Stimulated activated CD4-positive, alpha-beta T cell treated with anti-CD3 and anti-CD28 coated beads, Interleukin-4, amount 100 ng/mL, for 1 hour (primary cell): ENCODE measurements around the gene NUP214.
"Not testable (repeated sequence)": the region's sequence is repeated elsewhere in the genome, so short reads cannot be mapped to it uniquely, and the experiment has no call there.

Experiments
- DNase-seq: peaks from one replicate; pipeline ENCODE4 v3.0.0-alpha.2; 2020

The NUP214 gene

DNA sequence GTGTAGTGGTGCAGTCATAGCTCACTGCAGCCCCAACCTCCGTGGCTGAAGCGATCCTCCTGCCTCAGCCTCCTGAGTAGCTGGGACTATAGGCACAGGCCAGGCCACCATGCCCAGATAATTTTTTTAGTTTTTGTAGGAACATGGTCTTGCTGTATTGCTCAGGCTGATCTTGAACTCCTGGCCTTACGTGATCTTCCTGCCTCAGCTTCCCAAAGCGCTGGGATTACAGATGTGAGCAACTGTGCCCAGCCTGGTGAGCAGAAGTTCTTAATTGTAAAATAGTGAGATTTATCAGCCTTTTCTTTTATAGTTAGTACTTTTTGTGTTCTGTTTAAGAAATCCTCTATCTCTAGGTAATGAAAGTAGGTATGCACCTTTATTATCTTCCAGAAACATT lies 42.5 kb downstream of the NUP214 start:
- no peak for DNase-seq

DNA sequence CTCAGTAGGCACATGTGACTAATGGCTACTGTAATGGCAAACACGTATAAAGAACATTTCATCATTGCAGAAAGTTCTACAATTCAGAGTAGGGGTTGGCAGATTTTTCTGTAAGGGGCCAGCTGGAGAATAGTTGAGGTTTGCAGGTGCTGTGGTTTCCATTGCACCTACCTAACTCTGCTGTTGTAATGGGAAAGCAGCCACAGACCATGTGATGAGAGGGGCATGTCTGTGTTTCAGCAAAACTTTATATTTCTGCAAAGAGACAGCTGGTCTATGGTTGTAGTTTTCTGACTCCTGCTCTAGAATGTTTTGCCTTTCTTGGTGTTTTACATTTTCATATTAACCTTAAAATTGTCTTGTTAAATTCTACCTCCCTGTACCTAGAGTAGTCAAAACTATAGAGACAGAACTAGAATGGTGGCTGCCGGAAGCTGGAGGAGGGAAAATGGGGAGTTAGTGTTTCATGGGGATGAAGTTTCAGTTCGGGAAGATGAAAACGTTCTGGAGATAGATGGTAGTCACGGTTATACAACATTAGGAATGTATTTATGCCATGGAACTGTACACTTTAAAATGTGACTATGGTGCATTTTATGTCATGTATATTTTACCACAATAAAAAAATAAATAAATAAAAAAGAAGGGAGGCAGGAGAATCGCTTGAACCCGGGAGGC lies 44.3 kb downstream of the NUP214 start:
- no peak for DNase-seq

DNA sequence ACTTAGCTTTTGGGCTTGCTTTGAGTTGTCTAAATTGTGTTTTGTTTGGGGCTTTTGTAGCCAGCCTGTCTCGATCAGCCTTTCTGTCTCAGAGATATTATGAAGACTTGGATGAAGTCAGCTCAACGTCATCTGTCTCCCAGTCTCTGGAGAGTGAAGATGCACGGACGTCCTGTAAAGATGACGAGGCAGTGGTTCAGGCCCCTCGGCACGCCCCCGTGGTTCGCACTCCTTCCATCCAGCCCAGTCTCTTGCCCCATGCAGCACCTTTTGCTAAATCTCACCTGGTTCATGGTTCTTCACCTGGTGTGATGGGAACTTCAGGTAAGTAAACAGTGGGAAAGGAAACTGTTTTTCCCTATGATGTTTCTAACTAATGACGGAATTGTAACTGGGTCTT lies 48.6 kb downstream of the NUP214 start:
- no peak for DNase-seq

DNA sequence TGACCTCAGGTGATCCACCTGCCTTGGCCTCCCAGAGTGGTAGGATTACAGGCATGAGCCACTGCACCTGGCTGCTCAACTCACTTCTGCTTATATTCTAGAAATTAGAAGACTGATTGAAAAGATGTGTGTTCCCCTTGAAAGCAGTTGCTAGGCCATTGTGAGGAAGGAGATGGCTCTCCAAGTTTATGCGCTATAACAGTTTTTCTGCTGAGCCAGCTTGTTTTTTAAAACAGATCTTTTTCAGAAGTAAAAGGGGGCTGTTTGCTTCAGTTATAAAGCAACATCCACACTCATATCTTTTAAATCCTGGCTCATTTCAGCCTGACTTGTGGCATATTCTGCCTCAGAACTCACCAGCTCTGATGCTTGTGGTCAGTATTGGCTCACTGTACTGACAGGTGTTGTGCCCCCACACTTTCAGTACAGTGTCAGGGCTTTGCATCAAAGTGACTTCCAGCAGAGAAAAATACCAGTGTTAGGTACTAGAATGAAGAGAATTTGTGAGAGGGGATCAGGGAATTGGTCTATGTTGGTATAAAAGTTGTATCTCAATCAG lies 49.4 kb downstream of the NUP214 start:
- DNase-seq: no peak

DNA sequence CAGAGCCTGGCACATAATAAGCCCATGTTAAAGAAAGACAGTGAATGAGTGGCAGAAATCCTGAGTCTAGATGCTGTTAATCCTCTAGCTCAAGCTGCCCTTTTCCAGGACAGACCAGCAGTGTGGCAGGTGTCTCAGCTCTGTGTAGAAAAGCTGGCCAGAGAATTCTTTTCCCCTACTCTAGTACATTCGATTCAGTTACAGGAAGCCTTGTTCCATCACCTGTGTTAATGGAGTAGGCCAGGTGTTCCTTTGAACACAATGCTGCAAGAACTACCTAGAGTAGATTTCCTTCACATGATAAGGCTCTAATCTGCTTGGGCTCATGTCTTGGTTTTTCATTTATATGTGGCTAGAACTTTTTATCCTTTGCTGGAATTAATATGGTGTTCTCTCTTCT lies 52.5 kb downstream of the NUP214 start:
- no peak for DNase-seq

DNA sequence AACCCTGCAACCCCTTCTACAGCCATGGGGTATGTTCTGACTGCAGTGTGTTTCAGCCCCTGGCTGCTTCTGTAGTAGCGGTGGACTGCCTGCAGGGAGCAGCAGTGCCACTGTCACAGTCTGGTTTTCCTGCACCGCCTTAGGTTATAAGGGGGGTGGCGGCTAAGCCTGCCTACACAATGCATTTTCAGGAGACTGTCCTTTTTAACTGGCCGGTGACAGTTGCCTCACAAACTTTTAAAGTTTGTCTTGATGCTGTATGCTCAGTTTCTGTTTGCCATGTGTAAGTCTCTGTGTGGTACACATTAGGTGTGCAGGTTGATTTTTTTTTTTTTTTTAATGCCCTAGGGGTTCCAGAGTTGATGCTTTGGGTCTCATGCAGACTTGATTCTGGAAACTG lies 53.0 kb downstream of the NUP214 start:
- DNase-seq: peak; percentile 74

DNA sequence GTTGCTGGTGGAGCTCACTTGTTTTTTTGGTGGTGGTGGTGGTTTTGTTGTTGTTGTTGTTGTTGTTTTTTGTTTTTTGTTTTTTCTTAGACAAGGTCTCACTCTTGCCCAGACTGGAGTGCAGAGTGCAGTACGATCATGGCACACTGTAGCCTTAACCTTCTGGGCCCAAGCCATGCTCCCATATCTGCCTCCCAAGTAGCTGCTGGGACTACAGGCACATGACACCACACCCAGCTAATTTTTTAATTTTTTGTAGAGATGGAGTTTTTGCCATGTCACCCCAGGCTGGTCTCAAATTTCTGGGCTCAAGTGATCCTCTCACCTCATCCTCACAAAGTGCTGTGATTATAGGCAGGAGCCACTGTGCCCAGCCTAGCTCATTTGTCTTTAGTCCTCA lies 53.5 kb downstream of the NUP214 start:
- DNase-seq: no peak

DNA sequence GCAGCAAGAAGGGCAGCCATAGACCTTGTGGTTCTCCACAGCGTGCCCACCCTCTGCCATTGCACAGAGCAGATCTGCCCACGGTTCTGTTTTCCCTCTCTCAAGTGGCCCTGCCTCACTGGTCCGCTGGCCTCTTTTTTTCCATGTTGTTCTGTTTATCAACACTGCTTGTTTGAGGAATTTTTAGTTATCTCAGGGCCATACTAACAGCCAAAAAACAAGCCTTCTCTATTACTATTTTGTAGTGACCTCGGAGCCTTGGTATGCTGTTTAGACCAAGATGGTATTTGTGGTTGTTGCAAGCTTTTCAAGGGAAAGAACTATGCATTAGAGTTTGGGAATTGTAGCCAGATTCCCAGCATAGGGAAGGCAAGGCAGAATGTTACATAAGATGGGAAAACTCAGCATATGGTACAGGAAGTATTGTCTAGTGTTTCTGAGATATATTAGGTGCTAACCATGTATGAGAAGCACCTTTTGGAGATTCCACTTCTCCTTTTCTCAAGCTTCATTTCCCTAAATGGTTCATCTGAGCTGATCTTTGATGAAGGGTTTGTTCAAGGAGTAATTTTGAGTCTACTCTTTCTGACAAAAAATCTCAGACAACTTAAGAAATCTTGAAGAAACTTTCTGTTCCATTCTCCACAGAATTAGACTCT lies 54.3 kb downstream of the NUP214 start:
- DNase-seq: no peak

DNA sequence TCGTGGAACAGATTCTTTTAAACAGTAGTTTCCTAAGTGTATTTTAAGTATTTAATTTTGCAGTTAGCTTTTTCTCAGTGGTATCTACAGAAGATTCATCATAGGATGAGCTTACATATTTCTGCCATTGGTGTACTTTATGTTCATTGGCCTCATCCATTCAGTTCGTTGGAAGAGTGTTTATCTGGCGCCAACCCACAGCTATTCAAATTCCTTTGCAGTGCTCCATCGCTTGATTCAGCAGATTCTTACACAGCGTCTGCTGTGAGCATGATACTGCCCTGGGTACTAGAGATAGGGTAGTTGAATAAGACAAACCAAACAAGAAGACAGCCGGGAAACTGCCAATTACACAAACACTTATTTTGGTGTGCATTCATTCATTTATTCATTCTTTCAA lies 55.1 kb downstream of the NUP214 start:
- no peak for DNase-seq

DNA sequence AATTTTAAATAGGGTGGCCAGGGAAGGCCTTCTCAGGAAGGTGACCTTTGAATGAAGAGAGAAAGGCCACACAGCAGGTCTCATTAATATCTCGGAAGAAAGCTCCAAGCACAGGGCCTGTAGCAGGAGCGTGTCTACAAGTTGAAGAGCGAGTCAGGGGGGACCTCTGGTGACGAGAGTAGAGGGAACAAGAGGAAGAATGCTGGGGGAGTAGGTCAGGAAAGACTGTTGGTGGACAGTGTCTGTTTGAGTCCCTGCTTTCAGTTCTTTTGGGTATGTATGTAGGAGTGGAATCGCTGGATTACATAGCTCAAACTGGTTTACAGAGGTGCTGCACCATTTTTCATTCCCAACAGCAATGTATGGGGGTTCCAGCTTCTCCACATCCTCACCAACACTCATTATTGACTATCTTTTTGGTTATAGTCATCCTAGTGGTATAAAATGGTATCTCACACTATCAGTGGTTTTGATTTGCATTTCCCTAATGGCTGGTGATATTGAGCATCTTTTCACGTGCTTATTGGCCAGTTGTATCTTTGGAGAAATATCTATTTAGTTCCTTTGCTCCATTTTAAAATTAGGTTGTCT lies 55.8 kb downstream of the NUP214 start:
- no peak for DNase-seq

DNA sequence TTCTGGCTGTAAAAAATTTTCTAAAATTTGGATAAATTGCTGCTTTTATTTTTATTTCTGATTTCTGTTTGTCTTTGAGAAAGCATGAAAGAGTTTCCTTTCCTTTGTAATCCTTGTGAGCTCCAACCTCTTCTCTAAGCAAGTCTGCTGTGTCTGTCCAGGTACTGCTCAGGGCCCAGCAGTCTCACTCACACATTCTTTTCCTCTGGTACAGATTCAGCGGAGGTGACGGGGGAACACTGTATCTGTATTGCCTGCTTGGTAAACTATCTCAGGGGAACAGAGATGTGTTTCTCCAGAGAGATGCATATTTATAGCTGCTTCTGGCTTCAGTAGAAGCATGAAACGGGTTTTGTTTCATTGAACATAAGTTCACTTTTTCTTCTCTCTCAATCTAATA lies 60.5 kb downstream of the NUP214 start:
- DNase-seq: no peak

DNA sequence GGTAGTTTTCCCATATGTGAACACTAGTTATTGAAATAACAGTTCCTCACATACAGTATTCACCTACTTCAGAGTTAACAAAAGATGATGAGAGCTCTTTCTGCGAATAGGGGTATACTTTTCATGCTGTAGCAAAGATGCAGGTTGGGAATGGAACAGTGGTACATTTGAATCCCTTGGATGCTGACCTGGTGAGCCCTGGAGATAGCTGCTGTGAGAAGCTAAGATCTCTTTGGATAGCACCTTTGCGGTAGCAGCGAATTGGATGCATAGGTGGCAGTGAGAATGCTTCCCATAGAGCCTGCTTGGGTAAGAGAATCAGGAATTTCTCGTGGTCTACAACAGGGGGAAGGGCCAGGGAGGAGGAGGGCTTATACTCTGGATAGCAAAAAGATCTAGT lies 61.2 kb downstream of the NUP214 start:
- no peak for DNase-seq

DNA sequence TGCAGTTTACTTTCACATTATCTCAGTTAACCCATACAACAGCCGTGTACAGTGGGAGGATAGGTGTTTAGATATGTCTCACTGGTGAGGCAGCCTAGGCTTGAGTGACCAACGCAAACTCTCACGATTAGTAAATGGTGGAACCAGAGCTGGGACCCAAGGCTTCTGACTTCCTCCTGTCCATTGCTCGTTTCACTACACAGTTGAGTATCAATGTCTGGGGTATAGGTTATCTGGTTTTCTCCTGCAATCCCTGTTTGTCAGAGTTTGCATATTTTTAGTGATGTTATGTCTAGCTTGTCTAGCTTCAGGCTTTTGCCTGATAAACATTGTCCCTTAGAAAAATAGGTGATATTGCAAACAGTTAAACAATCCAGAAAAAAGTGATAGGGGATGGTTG lies 62.6 kb downstream of the NUP214 start:
- DNase-seq: no peak

DNA sequence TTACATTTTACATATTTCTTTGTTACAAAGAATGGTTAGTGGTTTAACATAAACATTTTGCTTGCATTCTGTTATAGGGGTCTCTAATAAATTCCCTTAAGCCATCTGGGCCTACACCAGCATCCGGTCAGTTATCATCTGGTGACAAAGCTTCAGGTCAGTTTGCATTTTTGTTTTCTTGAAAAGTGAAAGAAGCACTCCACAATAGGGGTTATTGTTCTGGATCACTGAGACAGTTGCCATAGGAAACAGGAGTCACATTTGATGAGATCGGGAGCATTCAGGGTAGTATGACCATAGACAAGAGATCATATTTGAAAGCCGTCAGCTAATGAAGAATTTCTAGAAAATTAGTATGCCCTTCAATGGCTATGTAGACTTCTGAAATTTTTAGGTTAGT lies 63.6 kb downstream of the NUP214 start:
- DNase-seq: no peak

DNA sequence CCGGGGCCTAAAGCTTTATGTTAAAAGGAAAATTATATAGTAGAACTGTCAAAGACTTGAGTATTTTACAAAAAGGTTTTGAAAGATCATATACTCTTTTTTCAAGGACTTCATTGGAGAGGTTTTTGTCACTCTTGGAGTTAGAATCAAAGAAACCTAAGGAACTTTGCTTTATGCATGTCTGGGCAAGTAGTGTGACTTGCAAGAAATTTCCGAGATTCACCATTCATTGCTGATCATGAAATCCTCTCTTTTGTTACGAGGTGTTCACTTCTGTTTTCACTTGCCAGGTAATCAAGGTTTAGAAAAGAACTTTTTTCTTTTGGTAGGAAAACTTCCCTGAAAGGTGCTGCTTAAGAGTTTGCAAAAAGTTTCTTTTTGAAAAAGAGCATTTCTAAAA lies 64.8 kb downstream of the NUP214 start:
- DNase-seq: no peak

DNA sequence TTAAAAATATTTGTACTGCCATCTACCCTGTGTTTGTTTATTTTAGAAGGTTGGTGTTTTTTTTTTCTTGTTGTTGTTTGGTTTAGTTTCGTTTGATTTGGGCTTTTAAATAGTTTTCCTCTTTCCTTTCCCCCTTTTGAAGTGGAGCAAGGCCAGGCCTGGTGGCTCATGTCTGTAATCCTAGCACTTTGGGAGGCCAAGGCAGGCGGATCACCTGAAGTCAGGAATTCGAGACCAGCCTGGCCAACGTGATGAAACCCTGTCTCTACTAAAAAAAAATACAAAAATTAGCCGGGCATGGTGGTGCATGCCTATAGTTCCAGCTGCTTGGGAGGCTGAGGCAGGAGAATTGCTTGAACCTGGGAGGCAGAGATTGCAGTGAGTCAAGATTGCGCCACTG lies 65.6 kb downstream of the NUP214 start:
- DNase-seq: not testable (repeated sequence)

DNA sequence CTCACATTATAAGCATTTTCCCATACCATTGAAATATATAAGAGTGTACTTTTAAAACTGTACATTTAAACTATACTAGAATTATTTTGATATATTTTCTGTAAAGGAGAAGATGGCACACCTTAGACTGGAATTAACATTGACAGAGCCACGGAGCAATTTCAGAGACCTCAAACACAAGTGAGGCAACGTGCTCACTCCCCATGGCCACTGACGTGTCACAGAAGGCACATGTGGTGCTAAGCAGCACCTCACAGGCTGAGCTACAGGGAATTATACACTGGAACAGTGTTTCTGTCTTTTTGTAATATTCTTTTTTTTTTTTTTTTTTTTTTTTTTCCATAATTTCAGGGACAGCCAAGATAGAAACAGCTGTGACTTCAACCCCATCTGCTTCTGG lies 66.5 kb downstream of the NUP214 start:
- no peak for DNase-seq

DNA sequence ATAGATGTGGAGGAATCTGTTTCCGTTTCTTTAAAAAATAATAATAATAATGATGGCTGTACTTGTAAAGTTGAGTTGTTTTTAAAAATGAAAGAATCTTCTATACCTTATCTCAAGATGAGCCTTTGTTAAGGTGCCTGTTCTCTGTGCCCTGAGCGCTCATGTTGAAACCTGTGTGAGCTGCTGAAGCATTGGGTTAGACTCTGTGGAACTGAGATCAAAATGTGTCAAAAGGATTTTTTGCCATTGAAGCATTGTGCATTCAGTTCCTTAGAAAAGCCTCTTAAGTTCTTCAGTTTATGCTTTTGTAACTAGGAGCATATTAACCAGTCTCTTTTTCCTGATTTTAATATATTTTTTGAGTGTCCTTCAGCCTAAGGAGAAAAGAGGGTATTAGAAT lies 67.7 kb downstream of the NUP214 start:
- DNase-seq: no peak

DNA sequence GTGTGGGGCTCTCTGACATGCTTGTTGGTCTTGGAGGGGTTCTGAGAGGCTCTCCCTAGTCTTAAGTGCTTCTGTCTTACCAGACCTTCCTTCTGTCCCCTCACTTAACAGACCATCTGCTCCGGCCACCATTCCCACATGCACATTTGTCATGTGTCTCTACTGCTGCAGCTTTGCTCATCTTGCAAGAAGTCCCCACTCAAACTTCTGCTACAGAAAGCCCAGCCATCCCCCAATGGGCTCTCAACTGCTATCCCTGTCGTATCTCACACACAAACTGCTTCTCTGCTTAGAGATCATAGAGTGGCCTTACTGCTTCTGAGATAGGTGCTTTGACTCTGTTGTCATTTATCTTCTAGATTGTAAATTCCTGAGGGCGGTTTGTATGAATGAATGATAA lies 69.4 kb downstream of the NUP214 start:
- DNase-seq: no peak

DNA sequence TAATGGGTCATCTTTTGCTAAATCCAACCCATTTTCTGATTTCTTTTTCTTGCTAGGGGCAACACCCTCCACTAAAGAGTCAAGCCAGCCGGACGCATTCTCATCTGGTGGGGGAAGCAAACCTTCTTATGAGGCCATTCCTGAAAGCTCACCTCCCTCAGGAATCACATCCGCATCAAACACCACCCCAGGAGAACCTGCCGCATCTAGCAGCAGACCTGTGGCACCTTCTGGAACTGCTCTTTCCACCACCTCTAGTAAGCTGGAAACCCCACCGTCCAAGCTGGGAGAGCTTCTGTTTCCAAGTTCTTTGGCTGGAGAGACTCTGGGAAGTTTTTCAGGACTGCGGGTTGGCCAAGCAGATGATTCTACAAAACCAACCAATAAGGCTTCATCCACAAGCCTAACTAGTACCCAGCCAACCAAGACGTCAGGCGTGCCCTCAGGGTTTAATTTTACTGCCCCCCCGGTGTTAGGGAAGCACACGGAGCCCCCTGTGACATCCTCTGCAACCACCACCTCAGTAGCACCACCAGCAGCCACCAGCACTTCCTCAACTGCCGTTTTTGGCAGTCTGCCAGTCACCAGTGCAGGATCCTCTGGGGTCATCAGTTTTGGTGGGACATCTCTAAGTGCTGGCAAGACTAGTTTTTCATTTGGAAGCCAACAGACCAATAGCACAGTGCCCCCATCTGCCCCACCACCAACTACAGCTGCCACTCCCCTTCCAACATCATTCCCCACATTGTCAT lies 72.0 kb downstream of the NUP214 start:
- no peak for DNase-seq

DNA sequence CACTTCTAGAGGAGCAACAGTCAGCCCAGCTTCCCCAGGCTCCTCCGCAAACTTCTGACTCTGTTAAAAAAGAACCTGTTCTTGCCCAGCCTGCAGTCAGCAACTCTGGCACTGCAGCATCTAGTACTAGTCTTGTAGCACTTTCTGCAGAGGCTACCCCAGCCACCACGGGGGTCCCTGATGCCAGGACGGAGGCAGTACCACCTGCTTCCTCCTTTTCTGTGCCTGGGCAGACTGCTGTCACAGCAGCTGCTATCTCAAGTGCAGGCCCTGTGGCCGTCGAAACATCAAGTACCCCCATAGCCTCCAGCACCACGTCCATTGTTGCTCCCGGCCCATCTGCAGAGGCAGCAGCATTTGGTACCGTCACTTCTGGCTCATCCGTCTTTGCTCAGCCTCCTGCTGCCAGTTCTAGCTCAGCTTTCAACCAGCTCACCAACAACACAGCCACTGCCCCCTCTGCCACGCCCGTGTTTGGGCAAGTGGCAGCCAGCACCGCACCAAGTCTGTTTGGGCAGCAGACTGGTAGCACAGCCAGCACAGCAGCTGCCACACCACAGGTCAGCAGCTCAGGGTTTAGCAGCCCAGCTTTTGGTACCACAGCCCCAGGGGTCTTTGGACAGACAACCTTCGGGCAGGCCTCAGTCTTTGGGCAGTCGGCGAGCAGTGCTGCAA lies 72.8 kb downstream of the NUP214 start:
- DNase-seq: no peak

DNA sequence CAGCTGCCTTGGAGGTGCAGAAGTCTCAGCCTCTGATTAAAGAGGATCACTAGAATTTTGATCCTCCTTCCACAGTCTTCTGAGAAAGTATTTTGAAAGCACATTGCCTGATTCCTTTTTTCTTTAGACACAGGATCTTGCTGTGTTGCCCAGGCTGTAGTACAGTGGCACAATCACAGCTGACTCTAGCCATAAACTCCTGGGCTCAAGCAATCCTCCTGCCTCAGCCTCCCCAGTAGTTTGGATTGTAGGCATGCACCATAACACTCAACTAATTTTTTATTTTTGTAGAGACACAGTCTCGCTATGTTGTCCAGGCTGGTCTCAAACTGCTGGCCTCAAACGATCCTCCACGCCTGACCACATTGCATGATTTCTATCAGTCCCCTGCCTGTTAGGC lies 76.5 kb downstream of the NUP214 start:
- no peak for DNase-seq
